ENCODE results near the gene IQCK. TPM values are rescaled to one million over a fixed set of nuclear protein-coding genes. Genes with fewer than 3 reads are reported as not detected.

IQCK gene
- total and polyA plus RNA-seq, 12 donors, result 8.2 to 35.2 (median 14.9) TPM

- Histone ChIP-seq H3K9me3 (replicated peaks in 1 of 3) (no peaks in the 10 kb centered on the region), H3K4me3 (no peak overlapping the region), H3K36me3 (replicated peaks in 1 of 2) (no peaks in the 10 kb centered on the region), H3K4me1 (replicated peaks in 1 of 2) (no peaks in the 10 kb centered on the region), H3K27ac (no peak overlapping the region), H3K27me3 (no peaks in the 10 kb centered on the region)
- no peak for DNase-seq
- intact Hi-C loops (cut with DNase I), result no loop called here
- 87 to 92% (median 91%) methylated on average over 6 of the region's 6 CpGs for WGBS, 4 donors
- TF ChIP-seq POLR2A (IDR thresholded peaks at IDR 0.05) (no peak), CTCF (IDR thresholded peaks at IDR 0.05) (no peak)
These were observed 15.5 kb downstream of the IQCK start for GRCh38 chr16:19733551-19733950.

GRCh38 chr16:19735074-19735867 lies 17.2 kb downstream of the IQCK start:
- 67 to 73% (median 71%) methylated on average over 9 of the region's 9 CpGs for WGBS, 4 donors
- Histone ChIP-seq H3K4me1 (replicated peaks in 1 of 2) (no peaks in the 10 kb centered on the region), H3K27ac (peak overlapping the region in 1 of 5 donors; percentile 31), H3K9me3 (replicated peaks in 1 of 3) (no peaks in the 10 kb centered on the region), H3K27me3 (no peaks in the 10 kb centered on the region), H3K36me3 (replicated peaks in 1 of 2) (no peaks in the 10 kb centered on the region), H3K4me3 (no peak overlapping the region)
- intact Hi-C loops (cut with DNase I), result no loop called here
- peak in 4 of 7 donors; percentile 18 to 35 (median 26) for DNase-seq
- TF ChIP-seq POLR2A (IDR thresholded peaks at IDR 0.05) (no peak), CTCF (IDR thresholded peaks at IDR 0.05) (no peak)

DNA sequence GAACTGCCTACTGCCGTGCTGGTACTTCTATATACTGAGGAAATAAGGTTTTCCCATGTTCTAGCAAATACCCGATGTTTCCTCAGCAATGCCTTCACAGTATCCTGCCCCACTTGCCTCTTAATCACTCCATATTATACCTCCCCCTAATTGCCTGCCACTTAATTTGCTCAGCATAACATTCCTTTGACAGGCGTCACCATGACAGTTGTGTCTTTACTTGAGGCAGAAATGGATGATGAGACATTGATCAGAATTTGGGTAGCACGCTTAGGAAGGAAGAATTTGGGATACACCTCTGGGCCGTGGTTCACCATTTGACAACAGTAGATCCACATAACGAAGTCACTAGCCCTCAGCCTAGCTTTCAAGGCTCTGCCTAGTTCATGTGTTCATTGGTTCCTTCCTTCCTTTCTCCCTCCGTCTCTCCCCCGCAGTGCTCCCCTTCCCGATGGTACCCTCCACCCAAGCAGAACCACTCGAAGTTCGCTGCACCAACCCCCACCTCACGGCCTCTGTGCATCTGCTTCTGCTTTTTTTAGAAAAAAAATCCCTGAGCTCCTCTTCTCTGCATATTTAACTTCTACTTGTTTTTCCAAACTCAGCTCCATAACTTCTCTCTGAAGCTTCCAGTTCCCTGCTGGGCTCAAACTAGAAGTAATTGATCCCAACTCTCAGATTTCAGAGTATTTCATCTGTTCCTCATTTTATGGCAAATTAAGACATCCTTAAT lies 19.4 kb downstream of the IQCK start:
- WGBS, 4 donors, result 83 to 91% (median 87%) methylated on average over 12 of the region's 12 CpGs
- intact Hi-C loops (cut with DNase I), result no loop called here

More for the DNA sequence above, 19.4 kb downstream of the IQCK start:
- H3K9me3 ChIP-seq (replicated peaks in 1 of 3), result no peaks in the 10 kb centered on the region
- H3K27ac ChIP-seq, result no peak overlapping the region
- DNase-seq, result no peak
- H3K4me3 ChIP-seq, result no peak overlapping the region
- no peaks in the 10 kb centered on the region for H3K4me1 ChIP-seq (replicated peaks in 1 of 2)
- no peaks in the 10 kb centered on the region for H3K27me3 ChIP-seq
- TF ChIP-seq CTCF (IDR thresholded peaks at IDR 0.05), result no peak
- no peak for TF ChIP-seq POLR2A (IDR thresholded peaks at IDR 0.05)
- H3K36me3 ChIP-seq (replicated peaks in 1 of 2), result no peaks in the 10 kb centered on the region
